GM12878 (cell line): Measurements from ENCODE around the gene OAF. TPM values are rescaled to one million over a fixed set of nuclear protein-coding genes. Genes with fewer than 3 reads are reported as not detected.
A peak's percentile ranks its signal among the peaks of the same experiment; 100 is the strongest.

ENCODE experiments used
- ATAC-seq: fragments of 200-7000 bp; cut with Tn5 transposase; 3 replicates; pipeline ENCODE4 v1.9.1; 2020; ENCODE audit warnings: mild to moderate bottlenecking, moderate library complexity
- BruUV-seq: library from RNA; stranded (reverse); fragments of 400-500 nt; replicated peaks from 2 replicates; lab custom pipeline; 2021; lab: Mats Ljungman, UMichigan
- CTCF ChIA-PET: fragments of 300-600 bp; sonication (Branson Sonifier 250); formaldehyde crosslinking; extraction: SDS; loops from one replicate; lab custom pipeline; 2021; ENCODE audit warnings: inconsistent platforms; lab: Yijun Ruan, JAX
- POLR2A ChIA-PET: fragments of 350-600 bp; formaldehyde crosslinking; extraction: SDS; loops from one replicate; lab custom pipeline; 2021; ENCODE audit warnings: inconsistent platforms; lab: Charles Lee
- RAD21 ChIA-PET: fragments of 300-600 bp; sonication (Branson Sonifier 250); formaldehyde crosslinking; loops from one replicate; lab custom pipeline; 2023; ENCODE audit warnings: antibody characterized with exemption; ENCODE audit not compliant: unreplicated experiment; lab: Charles Lee
- SMC1A ChIA-PET: fragments of 300-600 bp; sonication (Branson Sonifier 250); formaldehyde crosslinking; loops from one replicate; lab custom pipeline; 2023; ENCODE audit not compliant: unreplicated experiment, uncharacterized antibody; lab: Charles Lee
- DNase-seq: peaks from one replicate; pipeline ENCODE4 v3.0.0-alpha.2; 2011; ENCODE audit warnings: low read depth, low spot score
- FAIRE-seq: peaks from 3 replicates; lab custom pipeline; 2011; peaks lifted over from hg19 to GRCh38; lab: Jason Lieb, UNC
- H2AFZ ChIP-seq: 2 replicates; pipeline ENCODE4 v1.6.0; 2011; ENCODE audit warnings: low read depth, low read length, control low read depth; ENCODE audit not compliant: control insufficient read depth
- H3K27ac ChIP-seq: 2 replicates; pipeline ENCODE4 v1.5.1; 2011; ENCODE audit warnings: control low read depth; ENCODE audit not compliant: control insufficient read depth, insufficient read depth
- H3K27me3 ChIP-seq, 2 experiments: replicated peaks in 1 of 2; 2 replicates each; pipeline versions ENCODE4 v1.6.0 to v1.6.1; 2011; ENCODE audit warnings: low read length in 1 of 2; ENCODE audit not compliant: control insufficient read depth in 2 of 2, insufficient read depth in 2 of 2
- H3K36me3 ChIP-seq, 2 experiments: 2 replicates each; pipeline ENCODE4 v1.5.1; 2011; ENCODE audit warnings: low read length in 1 of 2; ENCODE audit not compliant: control insufficient read depth in 2 of 2, insufficient read depth in 2 of 2
- H3K4me1 ChIP-seq: 2 replicates; pipeline ENCODE4 v1.6.1; 2011; ENCODE audit warnings: mild to moderate bottlenecking, low read length, moderate library complexity, mixed read lengths; ENCODE audit not compliant: control insufficient read depth, insufficient read depth
- H3K4me2 ChIP-seq: 2 replicates; pipeline ENCODE4 v1.6.0; 2011; ENCODE audit warnings: control low read depth; ENCODE audit not compliant: control insufficient read depth, insufficient read depth
- H3K4me3 ChIP-seq: fragments of 200-600 bp; sonication (generic); 2 replicates; pipeline ENCODE4 v1.5.1; 2016
- H3K79me2 ChIP-seq: 2 replicates; pipeline ENCODE4 v1.6.0; 2011; ENCODE audit warnings: low read length; ENCODE audit not compliant: control insufficient read depth, insufficient read depth
- H3K9ac ChIP-seq: 2 replicates; pipeline ENCODE4 v1.8.0; 2011; ENCODE audit warnings: low read length, control low read depth, mixed read lengths; ENCODE audit not compliant: control insufficient read depth, insufficient read depth
- H3K9me3 ChIP-seq: replicated peaks from 3 replicates; pipeline ENCODE4 v1.5.1; 2011; ENCODE audit warnings: mild to moderate bottlenecking, low read length; ENCODE audit not compliant: control insufficient read depth, insufficient read depth
- H4K20me1 ChIP-seq: 2 replicates; pipeline ENCODE4 v1.6.0; 2011; ENCODE audit not compliant: control insufficient read depth, insufficient read depth
- ATF7 ChIP-seq: fragments of 450-650 bp; IDR thresholded peaks from 2 replicates; pipeline ENCODE4 v1.6.1; 2016; ENCODE audit warnings: low read depth, mild to moderate bottlenecking
- BMI1 ChIP-seq: fragments of 450-650 bp; IDR thresholded peaks from 2 replicates; pipeline ENCODE4 v1.6.1; 2016; ENCODE audit warnings: mild to moderate bottlenecking, moderate library complexity, borderline replicate concordance
- FOXK2 ChIP-seq: fragments of 450-650 bp; IDR thresholded peaks from 2 replicates; pipeline ENCODE4 v1.6.1; 2017; ENCODE audit warnings: mild to moderate bottlenecking, moderate library complexity
- MXI1 ChIP-seq: fragments of 150-350 bp; IDR thresholded peaks from 2 replicates; pipeline ENCODE4 v1.6.1; 2011; ENCODE audit warnings: low read depth, mild to moderate bottlenecking, inconsistent platforms, low read length, improper control_type of control experiment
- POU2F2 ChIP-seq: IDR thresholded peaks from 3 replicates; pipeline ENCODE4 v1.6.1; 2011; ENCODE audit warnings: low read depth, mild to moderate bottlenecking, low read length, borderline replicate concordance
- PRDM15 ChIP-seq: fragments of 450-650 bp; formaldehyde crosslinking; IDR thresholded peaks from 2 replicates; pipeline ENCODE4 v1.4.0; 2020; ENCODE audit warnings: mild to moderate bottlenecking, moderate library complexity
- RUNX3 ChIP-seq: IDR thresholded peaks from 2 replicates; pipeline ENCODE4 v1.6.1; 2012; ENCODE audit warnings: low read length, inconsistent platforms
- SMAD5 ChIP-seq: IDR thresholded peaks from 2 replicates; pipeline ENCODE4 v1.6.1; 2016; ENCODE audit warnings: antibody characterized with exemption, low read depth
- ZBTB40 ChIP-seq: fragments of 450-650 bp; IDR thresholded peaks from 2 replicates; pipeline ENCODE4 v1.6.1; 2016; ENCODE audit warnings: mild to moderate bottlenecking, moderate library complexity, borderline replicate concordance
- ZNF24 ChIP-seq: fragments of 450-650 bp; IDR thresholded peaks from 2 replicates; pipeline ENCODE4 v1.6.1; 2017; ENCODE audit warnings: antibody characterized with exemption, mild to moderate bottlenecking
- WGBS: methylation state at CpG from one replicate; pipeline ENCODE4 v1.1.6; 2016; ENCODE audit warnings: low lambda C conversion rate; ENCODE audit not compliant: insufficient replicate concordance, insufficient coverage; ENCODE audit errors: missing lambda C conversion rate; 5-methylcytosine and 5-hydroxymethylcytosine counted together
- in situ Hi-C: fragments of 300-500 bp; cut with MboI; formaldehyde crosslinking; loops from 9 replicates; pipeline ENCODE4 v1.14.3; 2018; ENCODE audit warnings: mixed read lengths
- intact Hi-C: fragments of 100-400 bp; cut with micrococcal nuclease; formaldehyde crosslinking; loops from one replicate; pipeline ENCODE4 v1.14.2; 2022; ENCODE audit not compliant: unreplicated experiment
- polyA plus RNA-seq, 11 experiments: library from polyadenylated mRNA; depleted of rRNA in 4 of 11; unstranded in 6 of 11; stranded (reverse) in 5 of 11; fragments of >200 nt; fragmentation: Nextera tagmentation in 4 of 11; fragmentation: Illumina TruSeq in 1 of 11; extraction: Ambion mirVana in 4 of 11; extraction: Trizol in 1 of 11; gene quantifications; 1 replicate in 1 of 11; 2 replicates in 10 of 11; pipeline versions ENCODE4 v1.2.1 to v1.2.3, GENCODE V29; 2011 to 2016; ENCODE audit warnings: inconsistent platforms in 2 of 11, missing spikeins in 2 of 11, low read depth in 1 of 11
- total RNA-seq, 4 experiments: library from RNA; depleted of rRNA in 3 of 4; stranded (reverse); fragments of >200 nt in 3 of 4; fragmentation: Illumina TruSeq in 1 of 4; extraction: Trizol in 1 of 4; gene quantifications; 2 replicates each; pipeline versions ENCODE4 v1.2.1 to v1.2.3, GENCODE V29; 2013 to 2021
- TF ChIP-seq, protein P1 (sequence below): IDR thresholded peaks from 2 replicates; pipeline ENCODE4 v1.6.1; 2012; ENCODE audit warnings: low read depth, low read length, improper control_type of control experiment

Gene OAF
- total and polyA plus RNA-seq, 10 of the 15 experiments (the other 5 are each of a cell fraction or from before 2014, with no cell fraction given): 0.10 to 4.7 (median 1.1) TPM

- no peak for DNase-seq
- RAD21 ChIA-PET: interaction anchor here (1.6 kb wide), 1 partner anchor 9 kb away, joined by 4 read pairs; no protein-coding TSS in a partner anchor
- POLR2A ChIA-PET: no interaction called here
- no peaks in the 10 kb centered on the region for H3K79me2 ChIP-seq
- CTCF ChIA-PET: interaction anchor here (2.2 to 21.3 kb wide), 2 partner anchors 19 to 47 kb away, joined by 5 to 296 read pairs; no protein-coding TSS in a partner anchor
- no peak overlapping the region for H3K27ac ChIP-seq
- SMC1A ChIA-PET: no interaction called here
- peak; percentile 56 for FAIRE-seq
- no TSS peak for BruUV-seq
- no peaks in the 10 kb centered on the region for H3K9me3 ChIP-seq
- no peak overlapping the region for H2AFZ ChIP-seq
- ATAC-seq: peak; percentile 70
- no peaks in the 10 kb centered on the region for H3K36me3 ChIP-seq
- H3K4me1 ChIP-seq: peaks cover 13% of the 10 kb centered on the region
- TF ChIP-seq RUNX3 (0 out of 2 replicates have a peak, but pooled peaks have one; percentile 4), ATF7 (no peak), ZNF24 (no peak), MXI1 (0 out of 2 replicates have a peak, but pooled peaks have one; percentile 17), SMAD5 (no peak), BMI1 (peak; percentile 81), PRDM15 (CRISPR knock-in tag) (no peak), FOXK2 (no peak), ZBTB40 (no peak), POU2F2 (peak; percentile 94; the same call in 2 of the 3 replicates)
- TF ChIP-seq, protein P1, sequence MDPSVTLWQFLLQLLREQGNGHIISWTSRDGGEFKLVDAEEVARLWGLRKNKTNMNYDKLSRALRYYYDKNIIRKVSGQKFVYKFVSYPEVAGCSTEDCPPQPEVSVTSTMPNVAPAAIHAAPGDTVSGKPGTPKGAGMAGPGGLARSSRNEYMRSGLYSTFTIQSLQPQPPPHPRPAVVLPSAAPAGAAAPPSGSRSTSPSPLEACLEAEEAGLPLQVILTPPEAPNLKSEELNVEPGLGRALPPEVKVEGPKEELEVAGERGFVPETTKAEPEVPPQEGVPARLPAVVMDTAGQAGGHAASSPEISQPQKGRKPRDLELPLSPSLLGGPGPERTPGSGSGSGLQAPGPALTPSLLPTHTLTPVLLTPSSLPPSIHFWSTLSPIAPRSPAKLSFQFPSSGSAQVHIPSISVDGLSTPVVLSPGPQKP: no peak
- H3K27me3 ChIP-seq: peaks cover 0 to 4% of the 10 kb centered on the region in 2 experiments; a peak in 3 of 4 replicates
- in situ Hi-C loops: no loop called here
- peak overlapping the region; percentile 26 for H3K4me2 ChIP-seq
- no peaks in the 10 kb centered on the region for H4K20me1 ChIP-seq
- H3K4me3 ChIP-seq: 0 out of 2 replicates have a peak overlapping the region, but pooled peaks have one; percentile 13
- no peak overlapping the region for H3K9ac ChIP-seq
- WGBS: 3% methylated on average over 13 of the region's 13 CpGs
- intact Hi-C loops: no loop called here
These were observed 44.1 kb downstream of the OAF start for GRCh38 chr11:120254788-120255518.
